PFSK-1 (cell line): ENCODE measurements around the gene MYH15.

Experiments used
- FOXP2 ChIP-seq: optimal IDR thresholded peaks from 2 replicates; pipeline ENCODE3; 2011; ENCODE audit warnings: borderline replicate concordance, control low read depth, inconsistent platforms; ENCODE audit not compliant: insufficient read depth; ENCODE audit errors: extremely low read length, extremely low read depth
- POLR2AphosphoS5 ChIP-seq: IDR thresholded peaks from 2 replicates; pipeline ENCODE4 v1.6.1; 2012; ENCODE audit warnings: low read depth, mild to moderate bottlenecking, control low read depth, low read length, moderate library complexity
- REST ChIP-seq, 2 experiments: IDR thresholded peaks; 2 replicates each; pipeline versions ENCODE4 v1.6.1 to v1.8.0; 2011 to 2012; ENCODE audit warnings: low read depth in 2 of 2, low read length in 2 of 2, control low read depth in 1 of 2, inconsistent platforms in 1 of 2, mild to moderate bottlenecking in 1 of 2, moderate library complexity in 1 of 2; ENCODE audit not compliant: insufficient read depth in 1 of 2
- SIN3A ChIP-seq: IDR thresholded peaks from 2 replicates; pipeline ENCODE4 v1.6.1; 2012; ENCODE audit warnings: mild to moderate bottlenecking, low read length, moderate library complexity, borderline replicate concordance; ENCODE audit not compliant: insufficient read depth
- TAF1 ChIP-seq: IDR thresholded peaks from 2 replicates; pipeline ENCODE4 v1.6.1; 2012; ENCODE audit warnings: low read length, control low read depth, borderline replicate concordance; ENCODE audit not compliant: insufficient read depth

GRCh38 chr3:108486338-108486737 lies 24.1 kb downstream of the MYH15 start:
- TF ChIP-seq SIN3A = no peak
- TF ChIP-seq POLR2AphosphoS5 = no peak
- TF ChIP-seq TAF1 = no peak
- no peak for TF ChIP-seq REST (IDR thresholded peaks at IDR 0.05; ENCODE audit: insufficient read depth in 1 of 2, low read depth in 2 of 2, low read length in 2 of 2)
- no peak for TF ChIP-seq FOXP2
